ENCODE results near the gene PTGES3L.
"Not testable (repeated sequence)": the region's sequence is repeated elsewhere in the genome, so short reads cannot be mapped to it uniquely, and the experiment has no call there.

PTGES3L gene

DNA sequence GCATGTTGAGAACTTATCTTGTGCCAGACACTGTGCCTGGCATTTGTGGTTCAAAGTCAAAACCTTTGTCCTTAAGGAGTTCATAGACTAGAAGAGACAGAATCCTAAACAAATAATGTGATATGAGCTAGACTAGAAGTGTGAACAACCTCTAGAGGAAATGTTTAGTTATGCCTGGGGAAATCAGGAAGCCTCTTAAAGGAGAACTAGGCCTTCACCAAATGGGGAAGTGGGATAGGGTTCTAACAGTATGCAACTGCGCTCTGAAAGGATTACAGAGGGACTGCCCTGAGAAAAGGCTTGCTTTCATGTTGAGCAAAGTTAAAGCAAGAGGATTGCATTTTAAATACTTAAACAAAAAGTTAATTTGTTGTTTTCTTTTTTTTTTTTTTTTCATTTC, 5.3 kb upstream of the PTGES3L start:
- no peak for DNase-seq
- H3K36me3 ChIP-seq = peaks cover 72% of the 10 kb centered on the region
- no peak overlapping the region for H3K4me3 ChIP-seq (ENCODE audit: low read depth, low read length)
- no peaks in the 10 kb centered on the region for H3K27me3 ChIP-seq (ENCODE audit: insufficient read depth, low read depth, severe bottlenecking)
- no peak for TF ChIP-seq CTCF (IDR thresholded peaks at IDR 0.05; ENCODE audit: low read depth, low read length)
- H3K27ac ChIP-seq = no peak overlapping the region
- H3K9me3 ChIP-seq (ENCODE audit: severe bottlenecking) = no peaks in the 10 kb centered on the region

GRCh38 chr17:42982266-42982665, 2.4 kb upstream of the PTGES3L start:
- Histone ChIP-seq H3K4me3 (ENCODE audit: low read depth, low read length) (no peak overlapping the region), H3K27ac (no peak overlapping the region)

DNA sequence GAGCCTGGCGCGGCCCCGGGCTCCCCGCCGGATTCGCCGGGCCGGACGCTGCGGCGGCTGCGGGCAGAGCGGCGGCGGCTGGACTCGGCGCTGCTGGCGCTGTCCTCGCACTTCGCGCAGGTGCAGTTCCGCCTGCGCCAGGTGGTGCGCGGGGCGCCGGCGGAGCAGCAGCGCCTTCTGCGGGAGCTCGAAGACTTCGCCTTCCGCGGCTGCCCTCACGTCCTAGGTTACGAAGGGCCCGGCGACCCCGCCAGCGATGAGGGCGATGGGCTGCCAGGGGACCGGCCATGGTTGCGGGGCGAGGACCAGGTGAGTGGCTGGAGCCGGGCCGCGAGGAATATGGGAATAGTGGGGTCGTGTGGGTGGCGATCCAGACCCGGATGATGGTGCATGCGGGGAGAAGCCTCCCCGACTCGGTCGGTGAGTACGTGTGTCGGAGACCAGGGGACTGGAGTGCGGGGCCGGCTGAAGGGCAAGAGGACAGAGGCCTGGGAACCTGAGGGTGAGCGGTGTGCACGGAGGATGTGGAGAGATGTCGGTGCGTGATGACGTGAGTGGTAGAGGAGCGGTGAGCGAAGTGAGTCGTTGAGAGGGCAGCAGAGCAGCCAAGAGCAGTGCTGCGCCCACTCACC, 1.0 kb upstream of the PTGES3L start:
- peak overlapping the region; percentile 82 for H3K27ac ChIP-seq
- H3K4me3 ChIP-seq (ENCODE audit: low read depth, low read length) = peak overlapping the region; percentile 51
- H3K9me3 ChIP-seq (ENCODE audit: severe bottlenecking) = no peaks in the 10 kb centered on the region
- peak; percentile 43 for TF ChIP-seq CTCF (IDR thresholded peaks at IDR 0.05; ENCODE audit: low read depth, low read length)
- H3K36me3 ChIP-seq = peaks cover 32% of the 10 kb centered on the region
- DNase-seq = peak; percentile 71
- H3K27me3 ChIP-seq (ENCODE audit: insufficient read depth, low read depth, severe bottlenecking) = no peaks in the 10 kb centered on the region

More at GRCh38 chr17:42982266-42982665, 2.4 kb upstream of the PTGES3L start:
- no peak for TF ChIP-seq CTCF (IDR thresholded peaks at IDR 0.05; ENCODE audit: low read depth, low read length)
- H3K27me3 ChIP-seq (ENCODE audit: insufficient read depth, low read depth, severe bottlenecking) = no peaks in the 10 kb centered on the region
- DNase-seq = no peak
- H3K9me3 ChIP-seq (ENCODE audit: severe bottlenecking) = no peaks in the 10 kb centered on the region
- peaks cover 45% of the 10 kb centered on the region for H3K36me3 ChIP-seq

DNA sequence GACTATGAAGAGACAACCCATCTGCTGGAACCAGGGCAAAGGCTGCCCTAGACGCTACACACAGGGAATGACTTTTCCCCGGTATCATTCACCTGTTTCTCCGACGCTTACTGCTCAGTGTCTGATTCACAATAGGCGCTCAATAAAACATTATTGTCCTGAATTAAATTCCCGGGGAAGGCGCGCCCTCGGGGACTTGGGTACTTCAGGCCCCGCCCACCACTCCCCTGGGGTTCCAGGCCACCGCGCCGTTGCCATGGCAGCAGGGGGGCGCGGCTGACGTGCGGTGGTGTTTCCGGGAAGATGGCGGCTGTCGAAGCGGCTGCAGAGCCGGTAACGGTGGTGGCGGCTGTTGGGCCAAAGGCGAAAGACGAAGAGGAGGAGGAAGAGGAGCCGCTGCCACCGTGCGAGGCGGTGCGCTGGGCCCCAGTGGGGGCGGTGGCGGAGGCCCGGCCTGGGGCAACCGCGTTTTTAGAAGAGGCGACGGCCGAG, 440 bp upstream of the PTGES3L start, which contains the start of gene RUNDC1:
Gene RUNDC1, plus strand, starts transcription at position 292 of the 492 bp plus-strand sequence. Its CDS starts 12 bp downstream, at position 304.
- no peak for TF ChIP-seq CTCF (IDR thresholded peaks at IDR 0.05; ENCODE audit: low read depth, low read length)
- Histone ChIP-seq H3K4me3 (ENCODE audit: low read depth, low read length) (peak within 1 kb of the TSS; percentile 51), H3K9me3 (ENCODE audit: severe bottlenecking) (no peaks in the 10 kb centered on the region), H3K27ac (peak within 1 kb of the TSS; percentile 82), H3K36me3 (peaks cover 27% of the 10 kb centered on the region), H3K27me3 (ENCODE audit: insufficient read depth, low read depth, severe bottlenecking) (no peaks in the 10 kb centered on the region)
- DNase-seq = peak; percentile 96

DNA sequence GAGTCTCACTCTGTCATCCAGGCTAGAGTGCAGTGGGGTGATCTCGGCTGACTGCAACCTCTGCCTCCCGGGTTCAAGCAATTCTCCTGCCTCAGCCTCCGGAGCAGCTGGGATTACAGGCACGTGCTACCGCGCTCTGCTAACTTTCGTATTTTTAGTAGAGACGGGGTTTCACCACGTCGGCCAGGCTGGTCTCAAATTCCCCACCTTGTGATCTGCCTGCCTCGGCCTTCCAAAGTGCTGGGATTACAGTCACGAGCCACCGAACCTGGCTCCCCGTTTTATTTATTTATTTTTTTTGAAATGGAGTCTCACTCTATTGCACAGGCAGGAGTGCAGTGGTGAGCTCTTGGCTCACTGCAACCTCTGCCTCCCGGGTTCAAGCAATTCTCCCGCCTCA, 4.2 kb downstream of the PTGES3L start:
- H3K27me3 ChIP-seq (ENCODE audit: insufficient read depth, low read depth, severe bottlenecking); DNase-seq; H3K36me3 ChIP-seq; H3K4me3 ChIP-seq (ENCODE audit: low read depth, low read length); H3K9me3 ChIP-seq (ENCODE audit: severe bottlenecking); H3K27ac ChIP-seq: not testable (repeated sequence)

DNA sequence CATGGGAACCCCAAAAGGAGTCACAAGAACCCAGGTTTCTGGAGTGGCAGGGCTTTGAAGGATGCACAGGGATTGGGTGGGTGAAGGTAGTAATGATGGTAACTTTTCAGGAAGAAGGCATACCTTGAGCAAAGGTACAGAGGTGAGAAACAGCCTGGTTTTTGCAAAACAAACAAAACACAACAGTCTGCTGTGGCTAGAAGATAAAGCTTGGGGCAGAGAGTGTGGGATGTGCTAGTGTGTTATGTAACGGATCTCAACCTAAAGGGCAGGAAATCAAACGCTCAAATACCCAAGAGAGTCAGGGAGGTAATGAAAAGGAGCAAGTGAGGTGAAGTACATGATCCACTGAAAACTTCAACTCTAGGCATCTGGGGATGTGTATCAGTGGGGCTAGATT, 4.6 kb downstream of the PTGES3L start:
- no peak for DNase-seq
- H3K36me3 ChIP-seq = peaks cover 3% of the 10 kb centered on the region
- no peak overlapping the region for H3K4me3 ChIP-seq (ENCODE audit: low read depth, low read length)
- no peaks in the 10 kb centered on the region for H3K9me3 ChIP-seq (ENCODE audit: severe bottlenecking)
- no peaks in the 10 kb centered on the region for H3K27me3 ChIP-seq (ENCODE audit: insufficient read depth, low read depth, severe bottlenecking)
- H3K27ac ChIP-seq = no peak overlapping the region
- TF ChIP-seq CTCF (IDR thresholded peaks at IDR 0.05; ENCODE audit: low read depth, low read length) = no peak

DNA sequence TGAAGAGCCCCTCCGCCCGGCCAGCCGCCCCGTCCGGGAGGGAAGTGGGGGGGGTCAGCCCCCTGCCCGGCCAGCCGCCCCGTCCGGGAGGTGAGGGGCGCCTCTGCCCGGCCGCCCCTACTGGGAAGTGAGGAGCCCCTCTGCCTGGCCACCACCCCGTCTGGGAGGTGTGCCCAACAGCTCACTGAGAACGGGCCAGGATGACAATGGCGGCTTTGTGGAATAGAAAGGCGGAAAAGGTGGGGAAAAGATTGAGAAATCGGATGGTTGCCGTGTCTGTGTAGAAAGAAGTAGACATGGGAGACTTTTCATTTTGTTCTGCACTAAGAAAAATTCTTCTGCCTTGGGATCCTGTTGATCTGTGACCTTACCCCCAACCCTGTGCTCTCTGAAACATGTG, 6.6 kb downstream of the PTGES3L start:
- H3K27me3 ChIP-seq (ENCODE audit: insufficient read depth, low read depth, severe bottlenecking); H3K36me3 ChIP-seq; H3K4me3 ChIP-seq (ENCODE audit: low read depth, low read length); H3K9me3 ChIP-seq (ENCODE audit: severe bottlenecking); DNase-seq; H3K27ac ChIP-seq: not testable (repeated sequence)

Data from WERI-Rb-1 (cell line).